ENCODE data around the gene ROR2. TPM values are rescaled to one million over a fixed set of nuclear protein-coding genes. Genes with fewer than 3 reads are reported as not detected.

The ROR2 gene
- total RNA-seq, 1 experiment from 2014 or later: 5.9 TPM

DNA sequence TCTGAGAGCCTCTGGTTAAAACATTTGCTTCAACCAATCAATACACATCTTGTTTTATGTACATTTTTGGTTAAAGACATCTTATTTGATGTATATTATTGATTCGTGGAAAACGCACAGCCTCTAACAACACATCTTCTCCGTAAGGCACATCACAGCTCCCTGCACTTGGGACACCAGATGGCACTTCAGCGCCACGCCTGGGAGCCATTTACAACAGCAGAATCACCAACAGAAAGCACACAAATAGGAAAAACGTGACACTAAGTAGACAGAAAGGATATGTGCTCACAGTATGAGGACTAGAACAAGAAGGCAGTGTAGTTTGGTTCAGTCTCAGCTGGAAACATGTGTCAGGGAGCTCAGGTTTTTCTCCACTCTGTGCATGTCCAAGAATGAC lies 199.7 kb downstream of the ROR2 start:
- ATAC-seq (no peak), DNase-seq (ENCODE audit: low read depth, low spot score) (no peak)
- Histone ChIP-seq H3K4me3 (ENCODE audit: low read depth in 2 of 2, low read length in 2 of 2) (no peak overlapping the region), H3K4me1 (ENCODE audit: control insufficient read depth, insufficient read depth, low read length) (no peaks in the 10 kb centered on the region), H3K36me3 (ENCODE audit: control insufficient read depth, insufficient read depth, low read length) (no peaks in the 10 kb centered on the region), H3K9me3 (ENCODE audit: control insufficient read depth, insufficient read depth, low read depth, low read length) (no peaks in the 10 kb centered on the region), H3K27ac (ENCODE audit: low read length) (no peak overlapping the region), H3K27me3 (ENCODE audit: control insufficient read depth, insufficient read depth, low read length) (no peaks in the 10 kb centered on the region)
- ChIA-PET CTCF (no interaction called here), POLR2A (no interaction called here)
- BruUV-seq (replicated peaks): no TSS peak
- in situ Hi-C loops (cut with HindIII; ENCODE audit: low pct_unique_long_range_greater_than_20kb, low sequenced_read_pairs): no loop called here
- TF ChIP-seq, protein P1, sequence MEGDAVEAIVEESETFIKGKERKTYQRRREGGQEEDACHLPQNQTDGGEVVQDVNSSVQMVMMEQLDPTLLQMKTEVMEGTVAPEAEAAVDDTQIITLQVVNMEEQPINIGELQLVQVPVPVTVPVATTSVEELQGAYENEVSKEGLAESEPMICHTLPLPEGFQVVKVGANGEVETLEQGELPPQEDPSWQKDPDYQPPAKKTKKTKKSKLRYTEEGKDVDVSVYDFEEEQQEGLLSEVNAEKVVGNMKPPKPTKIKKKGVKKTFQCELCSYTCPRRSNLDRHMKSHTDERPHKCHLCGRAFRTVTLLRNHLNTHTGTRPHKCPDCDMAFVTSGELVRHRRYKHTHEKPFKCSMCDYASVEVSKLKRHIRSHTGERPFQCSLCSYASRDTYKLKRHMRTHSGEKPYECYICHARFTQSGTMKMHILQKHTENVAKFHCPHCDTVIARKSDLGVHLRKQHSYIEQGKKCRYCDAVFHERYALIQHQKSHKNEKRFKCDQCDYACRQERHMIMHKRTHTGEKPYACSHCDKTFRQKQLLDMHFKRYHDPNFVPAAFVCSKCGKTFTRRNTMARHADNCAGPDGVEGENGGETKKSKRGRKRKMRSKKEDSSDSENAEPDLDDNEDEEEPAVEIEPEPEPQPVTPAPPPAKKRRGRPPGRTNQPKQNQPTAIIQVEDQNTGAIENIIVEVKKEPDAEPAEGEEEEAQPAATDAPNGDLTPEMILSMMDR (IDR thresholded peaks at IDR 0.05): peak; percentile 20; the same call in 1 of the 2 replicates
- TF ChIP-seq POLR2AphosphoS5 (IDR thresholded peaks at IDR 0.05; ENCODE audit: low read depth, low read length) (no peak), SIN3A (IDR thresholded peaks at IDR 0.05; ENCODE audit: borderline replicate concordance, insufficient read depth, low read depth, low read length) (no peak)
- intact Hi-C loops (cut with micrococcal nuclease; ENCODE audit: unreplicated experiment): no loop called here

DNA sequence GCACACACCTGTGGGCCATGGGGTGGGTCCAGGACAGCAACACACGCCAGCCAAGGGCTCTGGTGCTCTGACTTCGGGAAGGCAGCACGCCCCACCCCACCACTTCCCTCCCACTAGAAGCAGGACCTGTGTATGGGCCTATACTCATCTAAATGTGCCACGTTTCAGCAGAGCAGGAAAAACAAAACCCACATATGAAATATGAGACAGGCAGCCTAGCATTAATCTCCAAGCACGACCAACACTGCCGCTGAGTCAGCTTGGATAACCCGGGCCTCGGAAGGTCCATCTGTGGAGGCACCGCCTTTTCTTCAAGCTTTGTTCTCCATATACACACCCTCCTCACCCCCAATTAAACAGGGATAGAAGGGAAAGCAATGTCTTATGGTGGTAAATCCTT lies 203.1 kb downstream of the ROR2 start:
- no TSS peak for BruUV-seq (replicated peaks)
- no peaks in the 10 kb centered on the region for H3K36me3 ChIP-seq (ENCODE audit: control insufficient read depth, insufficient read depth, low read length)
- TF ChIP-seq POLR2AphosphoS5 (IDR thresholded peaks at IDR 0.05; ENCODE audit: low read depth, low read length): no peak
- TF ChIP-seq SIN3A (IDR thresholded peaks at IDR 0.05; ENCODE audit: borderline replicate concordance, insufficient read depth, low read depth, low read length): no peak
- TF ChIP-seq, protein P1 (IDR thresholded peaks at IDR 0.05): no peak
- TF ChIP-seq, protein P2, sequence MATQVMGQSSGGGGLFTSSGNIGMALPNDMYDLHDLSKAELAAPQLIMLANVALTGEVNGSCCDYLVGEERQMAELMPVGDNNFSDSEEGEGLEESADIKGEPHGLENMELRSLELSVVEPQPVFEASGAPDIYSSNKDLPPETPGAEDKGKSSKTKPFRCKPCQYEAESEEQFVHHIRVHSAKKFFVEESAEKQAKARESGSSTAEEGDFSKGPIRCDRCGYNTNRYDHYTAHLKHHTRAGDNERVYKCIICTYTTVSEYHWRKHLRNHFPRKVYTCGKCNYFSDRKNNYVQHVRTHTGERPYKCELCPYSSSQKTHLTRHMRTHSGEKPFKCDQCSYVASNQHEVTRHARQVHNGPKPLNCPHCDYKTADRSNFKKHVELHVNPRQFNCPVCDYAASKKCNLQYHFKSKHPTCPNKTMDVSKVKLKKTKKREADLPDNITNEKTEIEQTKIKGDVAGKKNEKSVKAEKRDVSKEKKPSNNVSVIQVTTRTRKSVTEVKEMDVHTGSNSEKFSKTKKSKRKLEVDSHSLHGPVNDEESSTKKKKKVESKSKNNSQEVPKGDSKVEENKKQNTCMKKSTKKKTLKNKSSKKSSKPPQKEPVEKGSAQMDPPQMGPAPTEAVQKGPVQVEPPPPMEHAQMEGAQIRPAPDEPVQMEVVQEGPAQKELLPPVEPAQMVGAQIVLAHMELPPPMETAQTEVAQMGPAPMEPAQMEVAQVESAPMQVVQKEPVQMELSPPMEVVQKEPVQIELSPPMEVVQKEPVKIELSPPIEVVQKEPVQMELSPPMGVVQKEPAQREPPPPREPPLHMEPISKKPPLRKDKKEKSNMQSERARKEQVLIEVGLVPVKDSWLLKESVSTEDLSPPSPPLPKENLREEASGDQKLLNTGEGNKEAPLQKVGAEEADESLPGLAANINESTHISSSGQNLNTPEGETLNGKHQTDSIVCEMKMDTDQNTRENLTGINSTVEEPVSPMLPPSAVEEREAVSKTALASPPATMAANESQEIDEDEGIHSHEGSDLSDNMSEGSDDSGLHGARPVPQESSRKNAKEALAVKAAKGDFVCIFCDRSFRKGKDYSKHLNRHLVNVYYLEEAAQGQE (IDR thresholded peaks at IDR 0.05; ENCODE audit: insufficient read depth in 1 of 2, low read depth in 2 of 2, low read length in 1 of 2): no peak
- ChIA-PET CTCF (no interaction called here), POLR2A (no interaction called here)
- ATAC-seq (no peak), DNase-seq (ENCODE audit: low read depth, low spot score) (no peak)
- H3K27me3 ChIP-seq (ENCODE audit: control insufficient read depth, insufficient read depth, low read length): no peaks in the 10 kb centered on the region
- in situ Hi-C loops (cut with HindIII; ENCODE audit: low pct_unique_long_range_greater_than_20kb, low sequenced_read_pairs) (no loop called here), intact Hi-C loops (cut with micrococcal nuclease; ENCODE audit: unreplicated experiment) (no loop called here)
- H3K4me1 ChIP-seq (ENCODE audit: control insufficient read depth, insufficient read depth, low read length): no peaks in the 10 kb centered on the region
- H3K4me3 ChIP-seq (ENCODE audit: low read depth in 2 of 2, low read length in 2 of 2): no peak overlapping the region
- H3K9me3 ChIP-seq (ENCODE audit: control insufficient read depth, insufficient read depth, low read depth, low read length): no peaks in the 10 kb centered on the region
- no peak overlapping the region for H3K27ac ChIP-seq (ENCODE audit: low read length)

DNA sequence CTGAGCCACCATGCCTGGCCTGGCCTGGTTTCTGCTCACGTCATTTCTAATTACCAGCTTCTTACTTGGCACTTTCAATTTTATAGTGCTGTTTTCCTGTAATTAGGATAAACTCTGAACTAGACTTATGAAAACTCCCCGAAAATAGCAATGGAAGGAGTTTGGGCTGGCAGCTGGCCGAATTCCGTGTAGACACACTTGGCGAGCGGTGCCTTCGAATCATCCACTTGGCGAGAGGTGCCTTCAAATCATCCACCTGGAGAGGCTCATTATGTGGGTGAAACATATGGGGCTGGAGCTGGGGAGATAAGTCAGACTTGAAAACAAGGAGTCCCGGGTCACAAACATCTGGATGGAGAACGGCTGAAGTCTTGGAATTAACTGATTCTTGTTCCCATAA lies 203.7 kb downstream of the ROR2 start:
- in situ Hi-C loops (cut with HindIII; ENCODE audit: low pct_unique_long_range_greater_than_20kb, low sequenced_read_pairs): no loop called here
- POLR2A ChIA-PET: no interaction called here

More for the DNA sequence above, 203.7 kb downstream of the ROR2 start:
- Histone ChIP-seq H3K27me3 (ENCODE audit: control insufficient read depth, insufficient read depth, low read length) (no peaks in the 10 kb centered on the region), H3K4me1 (ENCODE audit: control insufficient read depth, insufficient read depth, low read length) (no peaks in the 10 kb centered on the region), H3K4me3 (ENCODE audit: low read depth in 2 of 2, low read length in 2 of 2) (no peak overlapping the region), H3K9me3 (ENCODE audit: control insufficient read depth, insufficient read depth, low read depth, low read length) (no peaks in the 10 kb centered on the region), H3K36me3 (ENCODE audit: control insufficient read depth, insufficient read depth, low read length) (no peaks in the 10 kb centered on the region), H3K27ac (ENCODE audit: low read length) (no peak overlapping the region)
- CTCF ChIA-PET: no interaction called here
- intact Hi-C loops (cut with micrococcal nuclease; ENCODE audit: unreplicated experiment): no loop called here
- BruUV-seq (replicated peaks): no TSS peak
- ATAC-seq (no peak), DNase-seq (ENCODE audit: low read depth, low spot score) (no peak)
- TF ChIP-seq, protein P1 (IDR thresholded peaks at IDR 0.05): no peak
- TF ChIP-seq, protein P2 (IDR thresholded peaks at IDR 0.05; ENCODE audit: insufficient read depth in 1 of 2, low read depth in 2 of 2, low read length in 1 of 2): no peak
- TF ChIP-seq POLR2AphosphoS5 (IDR thresholded peaks at IDR 0.05; ENCODE audit: low read depth, low read length) (no peak), SIN3A (IDR thresholded peaks at IDR 0.05; ENCODE audit: borderline replicate concordance, insufficient read depth, low read depth, low read length) (no peak), TCF7L2 (IDR thresholded peaks at IDR 0.05; ENCODE audit: low read depth, low read length) (no peak)

Data from Panc1 (cell line).